Measurements from ENCODE around the gene PDLIM7.
A peak's percentile ranks its signal among the peaks of the same experiment; 100 is the strongest.

PDLIM7 gene

DNA sequence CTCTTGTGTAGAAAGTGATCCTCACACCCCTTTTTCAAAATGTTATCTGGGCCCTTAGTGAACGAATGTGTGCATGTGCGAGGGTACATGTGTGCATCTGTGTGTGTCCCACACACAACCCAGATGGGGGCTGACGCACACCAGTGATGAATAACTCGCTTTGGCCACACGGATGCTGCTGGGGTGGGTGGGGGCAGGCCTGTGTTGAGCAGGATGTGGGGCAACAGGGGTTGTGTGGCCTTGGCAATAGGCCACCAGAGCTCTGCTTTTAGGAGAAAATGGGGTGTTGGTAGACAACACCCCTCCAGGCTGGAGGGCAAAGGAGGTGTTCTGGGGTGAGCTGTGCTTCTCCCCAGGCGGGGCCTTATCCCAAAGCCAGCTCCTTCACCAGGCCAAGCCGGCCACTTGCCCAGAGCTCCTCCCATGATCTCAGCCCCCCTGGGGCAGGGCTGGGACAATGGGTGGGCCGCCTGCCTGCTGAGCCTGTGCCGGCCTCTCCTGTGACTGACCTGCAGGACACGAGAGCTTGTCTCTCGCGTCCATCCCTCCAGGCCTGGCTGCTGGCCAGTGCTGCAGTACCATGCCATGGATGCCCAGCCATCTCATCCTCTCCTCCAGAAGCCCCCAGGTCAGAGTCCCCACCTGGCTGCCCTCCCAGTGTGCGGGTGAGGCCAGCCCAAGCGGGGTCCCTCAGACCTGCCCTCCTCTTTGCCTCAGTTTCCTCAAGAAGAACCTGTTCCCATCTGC is 25.6 kb downstream of the PDLIM7 start:
- DNase-seq, result no peak

DNA sequence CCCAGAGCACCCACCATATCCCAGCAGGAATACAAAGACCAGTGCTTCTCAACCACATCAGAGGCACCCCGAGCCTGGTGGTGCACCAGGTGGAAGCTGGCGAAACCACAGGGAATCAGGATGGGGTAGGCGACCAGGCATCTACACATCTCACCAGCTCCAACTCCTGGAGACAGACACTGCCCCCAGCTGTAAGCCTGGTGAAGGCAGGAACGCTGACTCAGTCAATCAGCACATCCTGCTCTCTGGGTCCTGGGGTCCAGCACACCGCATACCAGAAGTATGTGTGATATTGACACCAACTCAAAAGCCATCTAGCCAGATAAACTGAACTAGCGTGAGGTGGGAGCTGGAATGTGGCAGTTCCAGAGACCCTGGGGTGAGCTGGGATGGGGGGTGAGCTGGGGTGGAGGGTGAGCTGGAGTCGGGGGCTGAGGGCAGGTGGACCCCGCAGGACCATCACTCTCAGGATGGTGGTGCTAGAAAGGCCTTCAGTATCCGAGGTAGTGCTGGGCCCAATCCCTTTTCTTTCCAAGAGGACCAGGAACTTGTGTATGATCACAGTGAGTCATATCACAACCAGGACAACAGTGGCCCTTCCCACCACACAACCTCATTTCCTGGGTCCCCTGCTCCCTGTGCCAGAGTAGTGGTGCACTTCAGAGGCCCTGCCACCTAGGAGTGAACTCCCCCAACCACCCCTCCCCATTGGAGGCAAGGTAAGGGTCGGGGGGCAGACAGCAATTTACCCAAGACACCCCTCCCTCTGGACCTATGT is 26.5 kb downstream of the PDLIM7 start:
- DNase-seq, result no peak

DNA sequence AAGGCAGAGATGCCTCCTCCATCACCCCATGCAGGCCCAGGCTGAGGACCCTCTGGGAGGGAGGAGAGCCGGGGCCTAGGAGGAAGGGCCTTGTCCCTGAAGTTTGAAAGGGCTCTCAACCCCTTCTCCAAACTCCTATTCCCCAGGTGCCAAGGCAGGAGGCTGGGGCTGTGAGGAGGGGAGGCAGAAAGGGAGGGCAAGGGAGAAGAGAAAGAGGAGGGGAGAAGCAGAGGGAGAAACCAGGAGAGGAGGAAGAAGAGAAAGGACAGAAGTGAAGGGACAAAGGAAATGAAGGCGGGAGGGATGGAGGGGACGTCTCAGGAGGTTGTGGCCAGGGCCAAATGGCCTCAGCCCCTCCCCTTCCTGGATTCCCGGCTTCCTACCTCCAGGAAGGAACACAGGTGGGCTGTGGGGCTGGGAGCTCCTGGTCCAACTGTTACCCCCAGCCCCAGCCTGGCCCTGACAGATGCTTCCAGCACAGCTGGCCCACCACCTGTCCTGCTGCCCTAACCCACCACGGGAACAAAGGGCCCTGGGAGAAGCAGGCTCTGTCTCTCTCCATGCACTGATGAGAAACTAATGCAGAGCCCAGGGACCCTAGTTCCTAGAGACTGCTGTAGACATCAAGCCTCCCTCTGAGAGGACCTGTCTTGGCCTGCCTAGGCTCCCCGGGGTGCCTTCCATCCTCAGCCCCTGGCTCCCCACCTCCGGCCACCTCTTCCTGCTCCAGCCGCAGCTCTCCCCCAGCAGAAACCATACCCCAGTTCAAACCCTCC is 27.5 kb downstream of the PDLIM7 start:
- DNase-seq, result no peak

DNA sequence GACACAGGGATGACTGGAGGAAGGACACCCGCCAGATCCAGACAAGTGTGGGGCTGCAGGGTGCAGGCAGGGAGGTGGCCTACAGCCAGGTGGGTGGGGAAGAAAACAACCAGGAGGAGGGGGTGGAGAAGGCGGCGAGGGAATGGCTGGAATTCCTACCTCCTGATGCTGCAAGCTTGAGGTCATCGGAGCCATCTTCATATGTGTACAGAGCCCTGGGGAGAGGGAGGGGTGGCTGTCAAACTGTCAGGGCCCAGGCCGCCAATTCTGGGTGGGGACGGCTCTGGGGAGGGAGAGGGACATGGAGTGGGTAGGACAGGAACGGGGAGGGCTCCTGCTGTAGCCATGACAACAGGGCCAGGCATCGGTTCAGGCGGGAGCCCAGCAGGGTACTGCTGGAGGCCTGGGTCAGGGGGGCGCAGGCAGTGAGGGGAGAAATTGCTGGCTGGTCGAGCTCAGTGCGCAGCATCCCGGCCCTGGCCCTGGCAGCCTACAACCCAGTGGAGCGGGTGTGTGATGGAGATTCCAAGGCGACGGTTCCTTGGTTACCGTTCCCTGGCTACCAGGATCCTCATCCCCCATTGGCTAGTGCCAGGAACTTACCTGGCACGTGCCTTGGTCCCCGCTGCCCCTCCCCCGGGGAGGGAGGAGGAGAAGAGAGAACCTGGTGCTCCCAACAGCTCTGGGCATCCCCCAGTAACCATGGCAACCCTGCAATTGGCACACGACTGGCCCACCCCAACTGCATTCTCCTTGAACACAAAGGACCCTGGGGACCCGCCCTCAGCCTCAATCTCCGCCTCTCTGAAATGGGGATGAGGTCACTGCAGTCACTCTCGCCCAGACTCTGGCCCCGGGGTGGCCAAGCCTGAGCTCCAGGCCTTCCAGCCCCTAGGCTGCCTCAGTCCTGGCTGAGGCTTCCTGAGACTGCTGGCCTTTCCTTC is 28.4 kb downstream of the PDLIM7 start:
- DNase-seq, result no peak

DNA sequence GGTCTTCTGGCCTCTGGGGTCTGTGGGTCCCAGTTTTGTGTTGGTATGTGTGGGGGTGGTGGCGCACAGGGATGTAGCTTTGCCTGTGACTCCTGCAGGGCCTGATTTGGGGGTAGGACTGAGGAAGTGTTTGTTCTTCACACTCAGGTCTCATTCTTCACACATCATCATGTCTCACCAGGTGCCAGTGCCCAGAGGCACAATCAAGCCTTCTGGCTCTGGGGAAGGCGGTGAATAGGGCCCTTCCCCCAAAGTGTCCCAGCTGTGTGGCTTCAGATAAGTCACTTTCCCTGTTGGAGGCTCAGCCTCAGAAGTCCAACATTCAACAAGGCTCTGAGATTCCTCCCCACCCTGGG is 29.1 kb downstream of the PDLIM7 start:
- no peak for DNase-seq

DNA sequence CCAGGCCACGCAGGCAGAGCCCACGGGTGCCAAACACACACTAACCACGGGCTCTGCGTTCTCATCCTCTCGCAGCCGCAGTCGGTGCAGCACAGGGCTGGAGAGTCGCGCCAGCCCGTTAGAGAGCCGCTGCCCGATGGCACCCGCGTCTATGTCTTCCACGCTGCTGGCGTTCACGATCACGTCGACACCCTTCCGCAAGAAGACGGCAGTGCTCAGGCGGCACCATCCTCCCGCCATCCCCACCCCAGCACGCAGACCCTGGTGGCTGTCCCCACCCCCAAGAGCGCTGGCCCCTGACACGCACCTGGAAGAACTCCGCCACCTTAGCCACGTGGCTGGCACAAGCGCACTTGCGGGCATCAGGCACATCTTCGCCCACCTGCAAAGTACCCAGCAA is 30.0 kb downstream of the PDLIM7 start:
- no peak for DNase-seq

DNA sequence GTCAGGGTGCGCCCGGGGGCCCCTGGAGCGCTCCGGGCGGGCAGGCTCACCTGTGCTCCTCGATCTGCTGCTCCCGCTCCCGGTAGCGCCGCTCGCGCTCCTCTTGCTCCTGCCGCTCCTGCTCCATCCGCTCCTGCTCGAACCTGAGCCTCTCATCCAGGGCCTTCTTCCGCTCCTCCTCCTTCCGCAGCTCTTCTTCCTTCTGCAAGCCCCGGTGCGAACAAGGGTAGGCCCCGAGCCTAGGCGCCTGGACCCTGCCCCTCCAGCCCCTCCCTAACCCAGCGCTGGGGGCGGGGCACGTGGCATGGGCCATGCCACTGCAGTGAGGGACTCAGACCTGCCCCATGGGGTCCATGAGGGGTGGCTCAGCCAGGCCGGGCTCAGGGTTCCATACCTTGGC is 30.5 kb downstream of the PDLIM7 start:
- no peak for DNase-seq

DNA sequence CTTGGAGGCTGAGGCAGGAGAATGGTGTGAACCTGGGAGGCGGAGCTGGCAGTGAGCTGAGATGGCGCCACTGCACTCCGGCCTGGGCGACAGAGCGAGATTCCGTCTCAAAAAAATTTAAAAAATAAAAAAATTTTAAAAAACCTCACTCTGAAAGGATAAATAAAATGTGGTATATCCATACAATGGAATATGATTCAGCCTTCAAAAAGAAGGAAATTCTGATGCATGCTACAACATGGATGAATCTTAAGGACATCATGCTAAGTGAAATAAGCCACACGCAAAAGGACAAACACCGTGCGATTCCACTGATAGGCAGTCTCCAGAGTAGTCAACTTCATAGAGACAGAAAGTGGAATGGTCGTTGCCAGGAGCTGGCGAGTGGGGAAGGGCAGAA is 32.4 kb downstream of the PDLIM7 start:
- DNase-seq, result no peak

DNA sequence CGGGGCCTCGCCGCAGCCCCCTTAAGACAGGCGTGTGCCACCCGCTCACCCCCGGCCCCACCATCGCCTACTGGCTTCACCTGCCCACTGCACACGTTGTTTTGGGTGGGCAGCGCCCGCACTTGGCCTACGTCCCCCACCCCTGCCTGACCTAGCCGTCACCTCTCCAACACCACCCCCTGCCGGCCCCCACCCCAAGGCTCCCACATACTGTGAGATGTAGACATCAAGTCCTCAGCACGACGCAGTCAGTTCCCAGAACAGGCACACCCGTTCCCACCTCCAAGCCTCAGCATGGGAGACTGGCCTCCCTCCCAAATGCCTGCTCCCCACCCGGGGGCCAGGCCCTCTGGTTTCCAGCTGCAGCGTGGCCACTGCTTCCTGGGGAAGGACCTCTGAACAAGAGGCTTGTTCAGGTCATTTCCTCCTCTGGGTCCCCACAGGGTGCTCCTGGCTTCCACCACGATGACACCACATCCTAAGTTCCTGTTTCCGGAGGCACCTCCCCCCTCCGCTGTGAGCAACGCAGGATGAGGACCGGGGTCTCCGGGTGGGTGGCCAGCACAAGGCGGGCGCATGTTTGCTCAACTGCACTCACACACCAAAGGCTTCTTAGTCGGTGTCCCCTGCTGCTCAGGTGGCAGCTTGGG is 35.3 kb downstream of the PDLIM7 start:
- DNase-seq, result no peak

DNA sequence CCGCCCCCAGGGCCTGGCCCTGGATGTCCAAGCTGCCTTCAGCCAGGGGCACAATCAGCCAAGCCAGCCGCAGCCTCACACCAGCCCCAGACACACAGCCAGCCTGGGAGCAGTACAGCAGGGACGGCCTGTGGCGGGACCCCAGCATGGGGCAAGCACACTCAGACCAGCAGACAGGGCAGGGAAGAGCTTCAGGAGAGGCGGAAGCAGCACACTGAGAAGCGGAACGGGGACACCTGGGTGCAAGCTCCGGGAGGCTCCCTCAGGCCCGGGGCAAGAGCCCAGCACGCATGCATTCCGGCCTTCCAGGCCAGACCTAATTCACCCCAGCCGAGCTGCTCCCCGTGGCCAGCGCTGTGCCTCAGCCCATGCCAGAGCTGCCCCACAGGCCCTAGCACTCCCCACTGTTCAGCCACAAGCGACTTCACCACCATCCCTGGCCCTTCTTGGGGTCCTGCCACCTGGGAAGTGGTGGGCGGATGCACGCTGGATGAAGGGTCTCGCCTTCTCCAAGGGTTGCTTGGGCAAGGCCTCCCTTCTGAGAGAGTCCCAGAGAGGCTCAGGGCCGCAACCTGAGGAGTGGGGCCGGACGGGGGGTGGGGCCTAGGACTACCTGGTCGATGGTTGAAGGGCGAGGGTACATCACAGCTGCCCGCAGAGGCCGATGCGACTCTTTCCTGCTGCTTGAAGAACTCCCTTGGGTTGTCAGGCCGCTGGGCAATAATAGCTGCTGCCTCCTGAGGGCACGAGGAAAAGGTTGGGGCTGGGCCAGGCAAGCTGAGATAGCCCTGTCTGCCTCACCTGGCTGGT is 37.4 kb downstream of the PDLIM7 start:
- no peak for DNase-seq

DNA sequence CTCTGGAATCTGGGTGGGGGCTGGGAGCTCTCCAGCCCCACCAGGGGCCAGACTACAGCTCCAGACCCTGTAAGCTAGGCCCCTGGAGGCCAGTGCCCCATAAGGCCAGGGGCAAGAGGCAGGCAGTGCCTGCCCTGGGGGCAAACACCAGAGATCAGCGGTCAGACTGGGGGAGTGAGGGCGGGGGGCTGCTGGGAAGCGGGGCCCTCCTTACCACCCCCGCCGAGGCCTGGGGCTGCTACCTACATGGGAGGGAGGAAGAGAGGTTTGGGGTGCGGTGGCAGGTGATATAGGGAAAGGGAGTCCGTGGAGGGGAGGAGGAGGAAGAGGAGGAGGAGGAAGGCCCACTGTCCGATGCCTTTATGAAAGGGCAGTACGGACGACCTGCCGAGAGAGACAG is 38.0 kb downstream of the PDLIM7 start:
- no peak for DNase-seq

DNA sequence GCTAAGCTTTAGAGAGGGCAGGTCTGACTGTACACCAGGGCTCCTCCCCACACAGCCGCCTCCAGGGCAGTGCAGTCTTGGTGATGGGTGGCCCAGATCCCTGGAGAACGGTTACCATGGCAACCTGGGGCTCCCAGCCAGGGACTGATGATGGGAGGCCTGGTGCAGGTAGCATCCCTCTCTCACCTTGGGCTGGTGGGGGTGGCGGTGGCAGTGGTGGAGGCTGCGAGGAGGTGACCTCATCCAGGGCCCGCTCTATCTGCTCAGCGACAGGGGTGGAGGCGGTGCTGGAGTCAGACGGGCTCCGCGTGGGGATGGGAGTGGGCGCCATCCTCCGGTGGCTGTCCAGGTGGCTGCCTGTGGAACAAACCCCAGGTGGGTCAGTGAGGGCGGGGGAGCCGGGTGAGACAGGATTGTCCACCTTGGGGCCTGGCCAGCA is 38.5 kb downstream of the PDLIM7 start:
- DNase-seq, result no peak

DNA sequence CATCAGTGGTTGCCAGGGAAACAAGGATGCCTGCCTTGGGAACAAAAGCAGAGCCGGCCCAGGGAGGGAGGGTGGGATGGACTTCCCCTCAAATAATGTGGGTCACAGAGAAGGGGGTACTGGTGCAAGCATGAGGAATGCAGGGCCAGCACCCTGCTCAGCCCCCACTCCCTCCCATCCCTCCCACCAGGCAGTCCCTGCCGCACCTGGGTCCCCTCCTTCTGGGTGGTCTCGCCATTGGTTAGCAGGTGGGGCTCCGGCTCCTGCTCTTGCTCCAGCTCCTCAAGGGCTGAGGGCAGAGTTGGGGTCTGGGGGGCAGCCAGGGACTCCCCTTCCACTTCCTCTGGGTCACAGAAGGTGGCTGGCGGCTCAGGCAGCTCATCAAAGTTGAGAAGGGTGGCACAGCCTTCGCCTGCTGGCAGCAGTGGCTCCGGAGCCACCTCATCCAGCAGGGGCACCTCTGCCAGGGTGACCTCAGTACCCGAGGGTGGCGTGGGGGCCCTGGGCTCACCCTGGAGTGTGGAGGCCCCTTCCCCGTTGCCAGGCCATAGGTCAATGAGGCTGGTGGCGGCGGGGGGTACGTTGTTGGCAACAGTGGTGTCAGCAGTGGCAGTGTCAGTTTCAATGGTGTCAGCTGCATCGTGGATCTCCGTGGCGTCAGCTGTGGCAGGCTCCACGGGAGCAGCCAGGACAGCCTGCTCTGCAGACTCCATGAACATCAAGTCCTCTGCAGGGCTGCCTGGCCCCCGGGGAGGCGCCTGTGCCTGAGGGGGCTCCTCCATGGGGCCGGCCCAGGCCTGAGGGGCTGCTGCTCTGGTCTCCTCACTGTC is 39.3 kb downstream of the PDLIM7 start:
- DNase-seq, result no peak

DNA sequence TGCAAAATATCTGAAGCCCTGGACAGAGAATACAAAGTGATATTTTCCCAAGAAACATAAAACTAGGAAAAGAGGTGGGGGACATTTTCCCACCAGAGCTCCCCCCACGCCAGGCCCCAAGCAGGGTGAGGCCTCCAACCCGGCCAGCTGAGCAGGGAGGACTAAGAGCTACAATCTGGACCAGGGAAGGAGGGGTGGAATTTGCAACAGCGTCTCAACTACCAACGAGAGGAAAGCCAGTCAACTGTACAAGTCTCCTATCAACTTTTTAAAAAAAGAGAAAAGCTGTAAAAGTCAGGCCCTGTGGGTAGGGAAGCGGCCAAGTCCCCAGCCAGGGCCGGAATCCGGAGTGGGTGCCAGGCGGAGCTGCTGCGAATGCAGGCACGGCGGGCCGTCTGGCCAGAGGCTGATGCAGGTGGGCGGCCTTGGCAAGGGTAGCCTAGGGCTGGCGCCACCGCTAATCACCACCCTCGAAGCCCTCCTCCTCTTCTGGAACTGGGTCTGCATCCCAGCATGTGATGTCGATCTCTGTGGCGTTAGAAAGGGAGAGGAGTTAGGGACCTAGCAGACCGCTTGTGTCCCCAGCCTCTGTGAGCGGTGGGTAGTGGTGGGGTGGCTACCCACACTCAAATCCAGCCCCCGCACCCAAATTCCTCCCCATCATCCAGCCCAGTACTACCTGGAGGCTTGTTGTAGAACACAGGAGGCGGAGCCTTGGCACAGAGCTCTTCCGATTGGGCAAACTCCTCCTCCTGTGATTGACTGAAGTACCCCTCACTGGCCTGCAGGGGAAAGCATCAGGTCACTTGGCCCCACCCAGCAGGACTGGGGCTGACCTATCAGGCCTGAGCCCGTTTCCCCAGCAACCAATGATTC is 40.2 kb downstream of the PDLIM7 start:
- DNase-seq, result no peak

DNA sequence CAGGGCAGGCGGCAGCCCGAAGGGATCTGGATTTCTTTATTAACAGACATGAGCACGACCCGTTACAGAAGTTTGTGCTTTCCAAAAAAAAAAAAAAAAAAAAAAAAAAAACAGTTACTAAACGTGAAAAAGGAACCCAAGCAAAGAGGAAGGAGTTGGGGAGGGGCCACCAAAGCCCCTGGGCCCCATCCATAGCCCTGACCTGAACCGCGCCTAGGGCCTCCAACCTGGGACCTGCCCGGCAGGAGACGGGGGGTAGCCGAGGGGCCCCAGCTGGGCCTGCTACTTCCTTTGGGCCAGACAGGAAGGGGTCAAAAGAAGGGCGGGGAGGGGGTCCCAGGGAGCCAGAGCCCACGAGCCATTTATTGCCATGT is 40.8 kb downstream of the PDLIM7 start:
- no peak for DNase-seq

DNA sequence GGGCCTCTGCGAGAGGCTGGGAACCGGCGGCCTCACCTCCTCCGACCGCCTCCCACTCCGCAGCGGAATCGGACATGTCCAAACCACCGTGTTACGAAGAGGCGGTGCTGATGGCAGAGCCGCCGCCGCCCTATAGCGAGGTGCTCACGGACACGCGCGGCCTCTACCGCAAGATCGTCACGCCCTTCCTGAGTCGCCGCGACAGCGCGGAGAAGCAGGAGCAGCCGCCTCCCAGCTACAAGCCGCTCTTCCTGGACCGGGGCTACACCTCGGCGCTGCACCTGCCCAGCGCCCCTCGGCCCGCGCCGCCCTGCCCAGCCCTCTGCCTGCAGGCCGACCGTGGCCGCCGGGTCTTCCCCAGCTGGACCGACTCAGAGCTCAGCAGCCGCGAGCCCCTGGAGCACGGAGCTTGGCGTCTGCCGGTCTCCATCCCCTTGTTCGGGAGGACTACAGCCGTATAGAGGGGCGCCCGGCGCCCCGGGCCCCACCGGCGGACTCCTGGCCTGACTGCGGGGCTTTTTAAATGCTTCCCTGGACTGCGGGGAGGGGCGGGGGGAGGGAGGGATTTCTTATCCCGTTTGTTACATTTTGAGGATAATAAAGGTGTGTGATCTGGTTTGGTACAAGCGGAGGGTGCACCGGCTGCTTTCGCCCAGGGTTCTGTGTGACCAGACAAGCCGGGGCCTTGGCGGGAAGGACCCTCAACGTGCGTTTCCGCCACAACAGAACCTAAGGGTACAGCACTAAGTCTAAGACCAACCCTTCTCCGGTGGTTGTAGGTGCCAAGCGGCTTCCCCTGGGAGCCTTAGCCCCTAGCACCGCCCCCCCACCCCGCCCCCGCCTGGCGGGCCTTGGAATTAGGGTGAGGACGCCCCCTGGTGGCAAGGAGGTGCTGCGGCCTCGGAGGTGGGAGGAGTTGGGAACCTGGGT is 41.5 kb downstream of the PDLIM7 start:
- DNase-seq, result peak; percentile 91

DNA sequence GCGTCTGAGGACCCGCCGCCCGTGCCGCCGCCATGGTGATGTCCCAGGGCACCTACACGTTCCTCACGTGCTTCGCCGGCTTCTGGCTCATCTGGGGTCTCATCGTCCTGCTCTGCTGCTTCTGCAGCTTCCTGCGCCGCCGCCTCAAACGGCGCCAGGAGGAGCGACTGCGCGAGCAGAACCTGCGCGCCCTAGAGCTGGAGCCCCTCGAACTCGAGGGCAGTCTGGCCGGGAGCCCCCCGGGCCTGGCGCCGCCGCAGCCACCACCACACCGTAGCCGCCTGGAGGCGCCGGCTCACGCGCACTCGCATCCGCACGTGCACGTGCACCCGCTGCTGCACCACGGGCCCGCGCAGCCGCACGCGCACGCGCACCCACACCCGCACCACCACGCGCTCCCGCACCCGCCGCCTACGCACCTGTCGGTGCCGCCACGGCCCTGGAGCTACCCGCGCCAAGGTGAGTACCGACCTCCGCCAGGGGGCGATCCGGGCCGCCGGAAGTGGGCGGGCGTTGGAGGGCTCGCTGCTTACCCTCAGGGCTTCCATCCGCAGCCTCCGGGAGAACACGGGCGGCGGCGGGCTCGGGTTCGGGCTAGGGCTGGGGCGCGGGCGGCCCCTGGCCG is 42.3 kb downstream of the PDLIM7 start:
- DNase-seq, result peak; percentile 89
